NB4 (cell line): ENCODE data around the gene KIT.

Source experiments
- DNase-seq: peaks from one replicate; pipeline ENCODE4 v3.0.0; 2010; ENCODE audit warnings: low read depth
- H3K4me3 ChIP-seq: one replicate; pipeline ENCODE4 v1.5.1; 2011; ENCODE audit warnings: mild to moderate bottlenecking, low read depth, low read length, moderate library complexity
- CTCF ChIP-seq: IDR thresholded peaks from one replicate; pipeline ENCODE4 v1.5.1; 2012; ENCODE audit warnings: low read depth, low read length
- MAX ChIP-seq: IDR thresholded peaks from 2 replicates; pipeline ENCODE4 v1.6.1; 2011; ENCODE audit warnings: low read depth, low read length
- MYC ChIP-seq: IDR thresholded peaks from 2 replicates; pipeline ENCODE4 v1.6.1; 2011; ENCODE audit warnings: low read depth, low read length
- POLR2A ChIP-seq: IDR thresholded peaks from 2 replicates; pipeline ENCODE4 v1.6.1; 2011; ENCODE audit warnings: mild to moderate bottlenecking; ENCODE audit not compliant: insufficient read length; ENCODE audit errors: extremely low read depth

Gene KIT

GRCh38 chr4:54679813-54680212 is 22.1 kb downstream of the KIT start:
- TF ChIP-seq MYC (no peak), MAX (no peak), CTCF (no peak), POLR2A (no peak)
- H3K4me3 ChIP-seq: no peak overlapping the region

GRCh38 chr4:54683616-54684346 is 26.0 kb downstream of the KIT start:
- H3K4me3 ChIP-seq: no peak overlapping the region
- TF ChIP-seq CTCF (peak; percentile 77), MYC (no peak), MAX (0 out of 2 replicates have a peak, but pooled peaks have one; percentile 22)
- peak; percentile 71 for DNase-seq

More at GRCh38 chr4:54679813-54680212, 22.1 kb downstream of the KIT start:
- DNase-seq: no peak

- DNase-seq: no peak
- no peak for TF ChIP-seq MYC
- no peak for TF ChIP-seq MAX
- no peak for TF ChIP-seq CTCF
Measured at GRCh38 chr4:54685810-54686209, 28.1 kb downstream of the KIT start.

GRCh38 chr4:54687887-54688841 is 30.4 kb downstream of the KIT start:
- DNase-seq: peak; percentile 87
- TF ChIP-seq CTCF (no peak), MYC (no peak), POLR2A (no peak), MAX (no peak)
- H3K4me3 ChIP-seq: no peak overlapping the region

More at GRCh38 chr4:54685810-54686209, 28.1 kb downstream of the KIT start:
- no peak overlapping the region for H3K4me3 ChIP-seq

GRCh38 chr4:54695337-54695736 is 37.6 kb downstream of the KIT start:
- DNase-seq: no peak
- H3K4me3 ChIP-seq: no peak overlapping the region
- TF ChIP-seq POLR2A (no peak), CTCF (no peak)
